CD8-positive, alpha-beta memory T cell (primary cell): ENCODE results near the gene SNX10. TPM values are rescaled to one million over a fixed set of nuclear protein-coding genes. Genes with fewer than 3 reads are reported as not detected.

Experiments
- CTCF ChIA-PET: fragments of 350-600 bp; sonication (Branson Sonifier 250); formaldehyde crosslinking; loops from one replicate; lab custom pipeline; 2021; ENCODE audit warnings: antibody characterized with exemption; lab: Charles Lee
- POLR2A ChIA-PET: fragments of 350-600 bp; sonication (Branson Sonifier 250); formaldehyde crosslinking; loops from one replicate; lab custom pipeline; 2021; ENCODE audit warnings: antibody characterized with exemption; lab: Charles Lee
- DNase-seq, 5 donors: peaks; one replicate each; pipeline versions ENCODE4 v3.0.0 to v3.0.0-alpha.2; 2020 to 2022; ENCODE audit warnings: mixed read lengths in 1 of 5
- H3K27ac ChIP-seq: one replicate; pipeline ENCODE4 v1.7.0; 2013; ENCODE audit warnings: low read depth, mild to moderate bottlenecking, low read length, moderate library complexity
- H3K27me3 ChIP-seq: 2 replicates; pipeline ENCODE4 v1.7.0; 2013; ENCODE audit warnings: low read length, mild to moderate bottlenecking; ENCODE audit not compliant: insufficient read depth, poor library complexity, severe bottlenecking
- H3K36me3 ChIP-seq: 2 replicates; pipeline ENCODE4 v1.7.0; 2013; ENCODE audit warnings: mild to moderate bottlenecking, low read length, moderate library complexity; ENCODE audit not compliant: insufficient read depth
- H3K4me1 ChIP-seq: 2 replicates; pipeline ENCODE4 v1.7.0; 2013; ENCODE audit warnings: mild to moderate bottlenecking, low read length, moderate library complexity; ENCODE audit not compliant: insufficient read depth
- H3K4me3 ChIP-seq: 2 replicates; pipeline ENCODE4 v1.7.0; 2013; ENCODE audit warnings: mild to moderate bottlenecking, low read length
- H3K9me3 ChIP-seq: 2 replicates; pipeline ENCODE4 v1.7.0; 2013; ENCODE audit warnings: mild to moderate bottlenecking, low read length
- H3K27ac Mint-ChIP-seq, 8 donors: one replicate each; pipeline ENCODE4 v1.8.0; 2020 to 2021; ENCODE audit warnings: mixed read lengths in 8 of 8, mild to moderate bottlenecking in 6 of 8, inconsistent platforms in 3 of 8, moderate library complexity in 3 of 8
- H3K27me3 Mint-ChIP-seq, 2 donors: one replicate each; pipeline ENCODE4 v1.8.0; 2020 to 2021; ENCODE audit warnings: mixed read lengths in 2 of 2, mild to moderate bottlenecking in 1 of 2, moderate library complexity in 1 of 2
- H3K36me3 Mint-ChIP-seq, 3 donors: one replicate each; pipeline ENCODE4 v1.8.0; 2020 to 2021; ENCODE audit warnings: mixed read lengths in 3 of 3, inconsistent platforms in 1 of 3, mild to moderate bottlenecking in 1 of 3
- H3K4me1 Mint-ChIP-seq, 3 donors: one replicate each; pipeline ENCODE4 v1.8.0; 2020 to 2021; ENCODE audit warnings: mixed read lengths in 3 of 3, inconsistent platforms in 1 of 3, mild to moderate bottlenecking in 1 of 3
- H3K4me3 Mint-ChIP-seq, 7 donors: one replicate each; pipeline ENCODE4 v1.8.0; 2020 to 2021; ENCODE audit warnings: mixed read lengths in 7 of 7, mild to moderate bottlenecking in 6 of 7, moderate library complexity in 4 of 7, inconsistent platforms in 2 of 7
- H3K9me3 Mint-ChIP-seq, 5 donors: one replicate each; pipeline ENCODE4 v1.8.0; 2020 to 2022; ENCODE audit warnings: mixed read lengths in 5 of 5, mild to moderate bottlenecking in 3 of 5, moderate library complexity in 2 of 5, inconsistent platforms in 1 of 5
- polyA plus RNA-seq: library from polyadenylated mRNA; unstranded; fragments of 300-500 nt; fragmentation: Illumina TruSeq; gene quantifications from one replicate; pipeline ENCODE4 v1.2.3, GENCODE V29; 2021
- total RNA-seq, 2 experiments: library from RNA; stranded (reverse); gene quantifications; one replicate each; pipeline ENCODE4 v1.2.3, GENCODE V29; 2021

Gene SNX10
- total and polyA plus RNA-seq, 3 experiments from 2014 or later: 30.9 to 45.0 (median 40.5) TPM

GRCh38 chr7:26416004-26416403 lies 124.3 kb downstream of the SNX10 start:
- H3K36me3 ChIP-seq: no peaks in the 10 kb centered on the region
- peaks cover 0 to 2% (median 0%) of the 10 kb centered on the region in 5 donors for H3K9me3 Mint-ChIP-seq
- H3K36me3 Mint-ChIP-seq: no peaks in the 10 kb centered on the region
- H3K4me3 Mint-ChIP-seq: no peak overlapping the region
- ChIA-PET CTCF (no interaction called here), POLR2A (no interaction called here)
- DNase-seq: no peak
- H3K4me3 ChIP-seq: no peak overlapping the region
- H3K9me3 ChIP-seq: no peaks in the 10 kb centered on the region
- peaks cover 16 to 51% of the 10 kb centered on the region in 2 donors for H3K27me3 Mint-ChIP-seq
- H3K27ac Mint-ChIP-seq: no peak overlapping the region
- no peaks in the 10 kb centered on the region for H3K4me1 ChIP-seq
- H3K27ac ChIP-seq: no peak overlapping the region
- H3K27me3 ChIP-seq: no peaks in the 10 kb centered on the region
- H3K4me1 Mint-ChIP-seq: no peaks in the 10 kb centered on the region

GRCh38 chr7:26417911-26418413 lies 126.3 kb downstream of the SNX10 start:
- ChIA-PET POLR2A (no interaction called here), CTCF (no interaction called here)
- no peak for DNase-seq
- H3K4me1 ChIP-seq: no peaks in the 10 kb centered on the region
- H3K27ac ChIP-seq: peak overlapping the region; percentile 59
- no peaks in the 10 kb centered on the region for H3K4me1 Mint-ChIP-seq
- peaks cover 13 to 36% of the 10 kb centered on the region in 2 donors for H3K27me3 Mint-ChIP-seq
- no peaks in the 10 kb centered on the region for H3K36me3 Mint-ChIP-seq
- no peaks in the 10 kb centered on the region for H3K27me3 ChIP-seq
- no peak overlapping the region for H3K27ac Mint-ChIP-seq
- H3K4me3 Mint-ChIP-seq: no peak overlapping the region
- H3K9me3 ChIP-seq: no peaks in the 10 kb centered on the region
- no peaks in the 10 kb centered on the region for H3K36me3 ChIP-seq
- no peak overlapping the region for H3K4me3 ChIP-seq
- peaks cover 0 to 2% (median 0%) of the 10 kb centered on the region in 5 donors for H3K9me3 Mint-ChIP-seq

GRCh38 chr7:26419198-26419597 lies 127.5 kb downstream of the SNX10 start:
- no peaks in the 10 kb centered on the region for H3K27me3 ChIP-seq
- Mint-ChIP-seq H3K27me3 (peaks cover 12 to 35% of the 10 kb centered on the region in 2 donors), H3K9me3 (peaks cover 0 to 2% (median 0%) of the 10 kb centered on the region in 5 donors), H3K27ac (no peak overlapping the region), H3K4me3 (no peak overlapping the region), H3K36me3 (no peaks in the 10 kb centered on the region), H3K4me1 (no peaks in the 10 kb centered on the region)
- H3K36me3 ChIP-seq: no peaks in the 10 kb centered on the region
- H3K4me3 ChIP-seq: no peak overlapping the region
- ChIA-PET CTCF (no interaction called here), POLR2A (no interaction called here)
- DNase-seq: no peak
- H3K4me1 ChIP-seq: no peaks in the 10 kb centered on the region
- no peaks in the 10 kb centered on the region for H3K9me3 ChIP-seq
- H3K27ac ChIP-seq: no peak overlapping the region

GRCh38 chr7:26420422-26421019 lies 128.9 kb downstream of the SNX10 start:
- Histone ChIP-seq H3K4me1 (no peaks in the 10 kb centered on the region), H3K36me3 (no peaks in the 10 kb centered on the region), H3K4me3 (no peak overlapping the region), H3K27me3 (no peaks in the 10 kb centered on the region), H3K27ac (no peak overlapping the region), H3K9me3 (no peaks in the 10 kb centered on the region)
- no peak overlapping the region for H3K27ac Mint-ChIP-seq
- DNase-seq: no peak
- peaks cover 8 to 28% of the 10 kb centered on the region in 2 donors for H3K27me3 Mint-ChIP-seq
- H3K36me3 Mint-ChIP-seq: no peaks in the 10 kb centered on the region
- H3K9me3 Mint-ChIP-seq: peaks cover 0 to 8% (median 2%) of the 10 kb centered on the region in 5 donors
- ChIA-PET POLR2A (no interaction called here), CTCF (no interaction called here)
- no peaks in the 10 kb centered on the region for H3K4me1 Mint-ChIP-seq
- H3K4me3 Mint-ChIP-seq: no peak overlapping the region

- DNase-seq: no peak
- H3K27me3 ChIP-seq: no peaks in the 10 kb centered on the region
- H3K4me3 Mint-ChIP-seq: no peak overlapping the region
- H3K36me3 Mint-ChIP-seq: no peaks in the 10 kb centered on the region
- peaks cover 8 to 26% of the 10 kb centered on the region in 2 donors for H3K27me3 Mint-ChIP-seq
- POLR2A ChIA-PET: no interaction called here
- H3K27ac Mint-ChIP-seq: no peak overlapping the region
- no peaks in the 10 kb centered on the region for H3K4me1 ChIP-seq
- H3K36me3 ChIP-seq: no peaks in the 10 kb centered on the region
- no peak overlapping the region for H3K27ac ChIP-seq
- H3K9me3 Mint-ChIP-seq: peaks cover 0 to 8% (median 2%) of the 10 kb centered on the region in 5 donors
- CTCF ChIA-PET: no interaction called here
- H3K4me1 Mint-ChIP-seq: no peaks in the 10 kb centered on the region
- H3K9me3 ChIP-seq: no peaks in the 10 kb centered on the region
- H3K4me3 ChIP-seq: no peak overlapping the region
Measured at GRCh38 chr7:26422761-26423160, 131.1 kb downstream of the SNX10 start.

GRCh38 chr7:26423436-26423835 lies 131.8 kb downstream of the SNX10 start:
- H3K4me1 ChIP-seq: no peaks in the 10 kb centered on the region
- CTCF ChIA-PET: no interaction called here

More at GRCh38 chr7:26423436-26423835, 131.8 kb downstream of the SNX10 start:
- Mint-ChIP-seq H3K27me3 (peaks cover 5 to 22% of the 10 kb centered on the region in 2 donors), H3K4me1 (no peaks in the 10 kb centered on the region), H3K4me3 (no peak overlapping the region), H3K36me3 (no peaks in the 10 kb centered on the region), H3K9me3 (peaks cover 0 to 8% (median 0%) of the 10 kb centered on the region in 5 donors), H3K27ac (no peak overlapping the region)
- Histone ChIP-seq H3K27ac (no peak overlapping the region), H3K4me3 (no peak overlapping the region), H3K27me3 (no peaks in the 10 kb centered on the region), H3K36me3 (no peaks in the 10 kb centered on the region), H3K9me3 (no peaks in the 10 kb centered on the region)
- no peak for DNase-seq
- POLR2A ChIA-PET: no interaction called here

Other genes with a start within 250 kb of the SNX10 start
- gene NFE2L3, start 139.7 kb upstream of the SNX10 start, total RNA-seq: 10 to 100 TPM; 43.5 to 47.4 TPM
- gene NFE2L3, start 139.7 kb upstream of the SNX10 start, polyA plus RNA-seq: 6.5 TPM
- gene HNRNPA2B1, start 91.1 kb upstream of the SNX10 start, total RNA-seq: 100 to 1,000 TPM; 950 to 966 TPM
- gene HNRNPA2B1, start 91.1 kb upstream of the SNX10 start, polyA plus RNA-seq: 742 TPM
- gene CBX3, start 90.1 kb upstream of the SNX10 start, total RNA-seq: 100 to 1,000 TPM; 293 to 296 TPM
- gene CBX3, start 90.1 kb upstream of the SNX10 start, polyA plus RNA-seq: 107 TPM